Left ventricle myocardium inferior (tissue), 1 donor: ENCODE data around the gene OR2B6. TPM values are rescaled to one million over a fixed set of nuclear protein-coding genes. Genes with fewer than 3 reads are reported as not detected.

Experiments
- DNase-seq: peaks from one replicate; pipeline ENCODE4 v3.0.0-alpha.2; 2020
- H3K27ac ChIP-seq: fragments of 200-600 bp; replicated peaks from 2 replicates; pipeline ENCODE4 v1.8.0; 2021
- H3K27me3 ChIP-seq: fragments of 200-600 bp; 2 replicates; pipeline ENCODE4 v1.8.0; 2021; ENCODE audit warnings: low read depth
- H3K36me3 ChIP-seq: fragments of 200-600 bp; 2 replicates; pipeline ENCODE4 v1.8.0; 2021
- H3K4me1 ChIP-seq: fragments of 200-600 bp; 2 replicates; pipeline ENCODE4 v1.8.0; 2021
- H3K4me3 ChIP-seq: fragments of 200-600 bp; 2 replicates; pipeline ENCODE4 v1.8.0; 2021; ENCODE audit warnings: mild to moderate bottlenecking, moderate library complexity
- H3K9me3 ChIP-seq: fragments of 200-600 bp; replicated peaks from 2 replicates; pipeline ENCODE4 v1.8.0; 2021
- CTCF ChIP-seq: fragments of 200-600 bp; IDR thresholded peaks from 2 replicates; pipeline ENCODE4 v1.8.0; 2021; ENCODE audit warnings: antibody characterized with exemption, mild to moderate bottlenecking, borderline replicate concordance
- intact Hi-C: fragments of 100-400 bp; cut with micrococcal nuclease; formaldehyde crosslinking; loops from one replicate; pipeline ENCODE4 v1.11.0; 2022
- total RNA-seq: library from RNA; stranded (reverse); fragmentation: NEBNext Ultra II Directional; extraction: Animal tissue kit (Norgen Biotek cat#: 25700); gene quantifications from one replicate; pipeline ENCODE4 v1.2.1, GENCODE V29; 2021
- donor health status: DM: no; HTN: yes; CAD: no; lungs with severe emphysema.

OR2B6 gene
- total RNA-seq, 1 donor from 2014 or later = not detected

GRCh38 chr6:28000351-28001045 is 43.5 kb downstream of the OR2B6 start:
- intact Hi-C loops = no loop called here
- TF ChIP-seq CTCF = no peak
- H3K36me3 ChIP-seq = no peaks in the 10 kb centered on the region

GRCh38 chr6:28001351-28001750 is 44.3 kb downstream of the OR2B6 start:
- Histone ChIP-seq H3K9me3 (no peaks in the 10 kb centered on the region), H3K27me3 (peaks cover 23% of the 10 kb centered on the region), H3K4me3 (no peak overlapping the region), H3K27ac (no peak overlapping the region), H3K4me1 (no peaks in the 10 kb centered on the region), H3K36me3 (no peaks in the 10 kb centered on the region)
- intact Hi-C loops = no loop called here
- no peak for DNase-seq
- no peak for TF ChIP-seq CTCF

More at GRCh38 chr6:28000351-28001045, 43.5 kb downstream of the OR2B6 start:
- H3K27me3 ChIP-seq = peaks cover 29% of the 10 kb centered on the region
- H3K4me3 ChIP-seq = no peak overlapping the region
- no peaks in the 10 kb centered on the region for H3K9me3 ChIP-seq
- H3K27ac ChIP-seq = no peak overlapping the region
- H3K4me1 ChIP-seq = no peaks in the 10 kb centered on the region
- DNase-seq = no peak

GRCh38 chr6:28001751-28002150 is 44.7 kb downstream of the OR2B6 start:
- TF ChIP-seq CTCF = no peak
- peaks cover 22% of the 10 kb centered on the region for H3K27me3 ChIP-seq
- intact Hi-C loops = no loop called here
- H3K9me3 ChIP-seq = no peaks in the 10 kb centered on the region
- no peak overlapping the region for H3K4me3 ChIP-seq
- no peaks in the 10 kb centered on the region for H3K36me3 ChIP-seq
- H3K27ac ChIP-seq = no peak overlapping the region
- no peak for DNase-seq
- no peaks in the 10 kb centered on the region for H3K4me1 ChIP-seq

GRCh38 chr6:28002161-28002560 is 45.1 kb downstream of the OR2B6 start:
- H3K27ac ChIP-seq = no peak overlapping the region
- intact Hi-C loops = no loop called here
- H3K4me3 ChIP-seq = no peak overlapping the region
- no peaks in the 10 kb centered on the region for H3K9me3 ChIP-seq
- peaks cover 22% of the 10 kb centered on the region for H3K27me3 ChIP-seq
- H3K4me1 ChIP-seq = no peaks in the 10 kb centered on the region
- no peak for DNase-seq
- H3K36me3 ChIP-seq = no peaks in the 10 kb centered on the region
- no peak for TF ChIP-seq CTCF

GRCh38 chr6:28003059-28003458 is 46.0 kb downstream of the OR2B6 start:
- no peaks in the 10 kb centered on the region for H3K4me1 ChIP-seq
- no peak for TF ChIP-seq CTCF
- intact Hi-C loops = no loop called here
- peaks cover 18% of the 10 kb centered on the region for H3K27me3 ChIP-seq
- H3K9me3 ChIP-seq = no peaks in the 10 kb centered on the region
- no peak for DNase-seq
- no peak overlapping the region for H3K4me3 ChIP-seq
- no peaks in the 10 kb centered on the region for H3K36me3 ChIP-seq
- H3K27ac ChIP-seq = no peak overlapping the region
